K562 (cell line): ENCODE measurements around the gene TMIGD2. TPM values are rescaled to one million over a fixed set of nuclear protein-coding genes. Genes with fewer than 3 reads are reported as not detected.

Experiments used
- MGA ChIP-seq: fragments of 450-650 bp; IDR thresholded peaks from 2 replicates; pipeline ENCODE4 v1.6.1; 2016; ENCODE audit warnings: mild to moderate bottlenecking, moderate library complexity
- MYC ChIP-seq, 2 experiments: fragments of 250-450 bp in 1 of 2; sonication (Bioruptor Pico) in 1 of 2; IDR thresholded peaks; 2 replicates each; pipeline versions ENCODE4 v1.5.1 to v1.6.1; 2012 to 2021; ENCODE audit warnings: low read depth in 2 of 2, borderline replicate concordance in 1 of 2, improper control_type of control experiment in 1 of 2, low read length in 1 of 2, mild to moderate bottlenecking in 1 of 2, moderate library complexity in 1 of 2
- TRIM25 ChIP-seq: fragments of 450-650 bp; IDR thresholded peaks from 2 replicates; pipeline ENCODE4 v1.7.0; 2016; ENCODE audit warnings: borderline replicate concordance
- ZFP36 ChIP-seq: fragments of 150-350 bp; IDR thresholded peaks from 2 replicates; pipeline ENCODE4 v1.6.1; 2018; ENCODE audit warnings: low read length, low read depth; ENCODE audit not compliant: partially characterized antibody
- polyA plus RNA-seq, 8 experiments: library from polyadenylated mRNA; depleted of rRNA in 4 of 8; stranded (reverse) in 5 of 8; unstranded in 3 of 8; fragments of >200 nt; fragmentation: Nextera tagmentation in 2 of 8; fragmentation: Illumina TruSeq in 1 of 8; extraction: Ambion mirVana in 2 of 8; extraction: Trizol in 1 of 8; gene quantifications; 2 replicates each; pipeline versions ENCODE4 v1.2.1 to v1.2.3, GENCODE V29; 2011 to 2014; ENCODE audit warnings: inconsistent platforms in 1 of 8, missing spikeins in 1 of 8
- total RNA-seq, 7 experiments: library from RNA; depleted of rRNA in 6 of 7; stranded (reverse); fragments of >200 nt in 6 of 7; fragmentation: Illumina TruSeq in 2 of 7; extraction: Trizol in 2 of 7; gene quantifications; 2 replicates each; pipeline versions ENCODE4 v1.2.1 to v1.2.3, GENCODE V29; 2011 to 2021; ENCODE audit warnings: low replicate concordance in 1 of 7

The TMIGD2 gene
- total and polyA plus RNA-seq, 9 of the 15 experiments (the other 6 are each of a cell fraction or from before 2014, with no cell fraction given) = not detected

GRCh38 chr19:4338441-4339355 lies 36.5 kb upstream of the TMIGD2 start, which contains the start of gene STAP2 (continued):
- TF ChIP-seq MGA = 0 out of 2 replicates have a peak, but pooled peaks have one; percentile 7
- TF ChIP-seq ZFP36 = peak; percentile 5
- TF ChIP-seq TRIM25 = no peak
- TF ChIP-seq MYC (IDR thresholded peaks at IDR 0.05; ENCODE audit: low read depth, low read length) = 0 out of 2 replicates have a peak, but pooled peaks have one; percentile 2
- TF ChIP-seq MYC (CRISPR knock-in tag; IDR thresholded peaks at IDR 0.05; ENCODE audit: borderline replicate concordance, low read depth) = no peak
